Measurements from ENCODE around the gene LPP.

LPP gene

DNA sequence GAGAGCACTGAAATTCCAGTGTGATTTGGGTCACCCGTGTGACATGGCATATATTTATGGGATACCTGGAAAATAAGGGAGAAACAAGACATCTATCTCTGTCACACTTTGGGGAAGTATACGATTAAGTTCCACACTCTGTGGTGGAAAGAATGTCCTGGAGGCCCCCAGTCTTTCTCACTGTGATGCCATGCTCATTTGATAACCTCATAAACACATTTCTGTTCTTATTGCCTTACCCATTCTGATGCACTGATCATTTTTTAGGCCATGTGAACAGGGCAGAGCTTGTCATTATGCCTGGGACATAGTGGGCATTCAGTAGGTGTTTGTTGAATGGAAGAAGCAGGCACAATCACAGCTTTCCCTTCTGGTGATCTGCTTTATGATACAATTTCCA, 668.5 kb downstream of the LPP start:
- Histone ChIP-seq H3K4me3 (ENCODE audit: insufficient read depth, low read length, poor library complexity, severe bottlenecking) (no peak overlapping the region), H3K36me3 (ENCODE audit: low read length) (no peaks in the 10 kb centered on the region), H3F3A (ENCODE audit: insufficient read depth) (no peaks in the 10 kb centered on the region), H3K4me2 (ENCODE audit: low read depth, low read length, poor library complexity, severe bottlenecking) (no peak overlapping the region), H3K9me3 (ENCODE audit: insufficient read depth, low read length) (no peaks in the 10 kb centered on the region), H3K9me2 (replicated peaks; ENCODE audit: insufficient read depth, low read length) (no peaks in the 10 kb centered on the region), H3K27ac (ENCODE audit: low read depth, low read length) (no peak overlapping the region), H3K9ac (ENCODE audit: low read length) (no peak overlapping the region), H3K79me2 (ENCODE audit: insufficient read depth, low read length) (no peaks in the 10 kb centered on the region), H2AFZ (ENCODE audit: low read depth, low read length, severe bottlenecking) (no peak overlapping the region), H3K27me3 (ENCODE audit: low read length) (no peaks in the 10 kb centered on the region), H4K20me1 (ENCODE audit: low read depth, low read length) (no peaks in the 10 kb centered on the region)
- TF ChIP-seq, protein P1, sequence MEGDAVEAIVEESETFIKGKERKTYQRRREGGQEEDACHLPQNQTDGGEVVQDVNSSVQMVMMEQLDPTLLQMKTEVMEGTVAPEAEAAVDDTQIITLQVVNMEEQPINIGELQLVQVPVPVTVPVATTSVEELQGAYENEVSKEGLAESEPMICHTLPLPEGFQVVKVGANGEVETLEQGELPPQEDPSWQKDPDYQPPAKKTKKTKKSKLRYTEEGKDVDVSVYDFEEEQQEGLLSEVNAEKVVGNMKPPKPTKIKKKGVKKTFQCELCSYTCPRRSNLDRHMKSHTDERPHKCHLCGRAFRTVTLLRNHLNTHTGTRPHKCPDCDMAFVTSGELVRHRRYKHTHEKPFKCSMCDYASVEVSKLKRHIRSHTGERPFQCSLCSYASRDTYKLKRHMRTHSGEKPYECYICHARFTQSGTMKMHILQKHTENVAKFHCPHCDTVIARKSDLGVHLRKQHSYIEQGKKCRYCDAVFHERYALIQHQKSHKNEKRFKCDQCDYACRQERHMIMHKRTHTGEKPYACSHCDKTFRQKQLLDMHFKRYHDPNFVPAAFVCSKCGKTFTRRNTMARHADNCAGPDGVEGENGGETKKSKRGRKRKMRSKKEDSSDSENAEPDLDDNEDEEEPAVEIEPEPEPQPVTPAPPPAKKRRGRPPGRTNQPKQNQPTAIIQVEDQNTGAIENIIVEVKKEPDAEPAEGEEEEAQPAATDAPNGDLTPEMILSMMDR (IDR thresholded peaks at IDR 0.05; ENCODE audit: insufficient read depth, low read length, poor library complexity, severe bottlenecking): no peak
- TF ChIP-seq EZH2phosphoT487 (conservative IDR thresholded peaks at IDR 0.05; ENCODE audit: low read length): no peak

DNA sequence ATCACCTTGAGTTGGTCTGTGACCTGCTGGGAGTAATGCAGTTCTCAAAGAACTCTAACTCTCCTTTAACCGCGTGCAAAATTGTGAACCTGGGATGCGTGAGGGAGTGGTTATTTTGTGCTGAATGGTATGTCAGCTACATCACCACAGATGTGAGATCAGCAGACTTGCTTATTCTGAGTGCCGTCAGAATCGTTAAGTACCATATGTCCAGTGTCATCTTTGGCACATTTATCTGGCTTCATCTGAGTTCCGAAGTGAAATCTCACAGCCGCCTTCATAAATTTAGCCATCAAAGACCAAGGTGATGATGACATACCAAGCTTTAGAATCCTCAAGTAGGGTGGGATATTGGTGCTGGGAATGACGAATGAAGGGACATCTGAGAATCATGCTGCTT, 670.6 kb downstream of the LPP start:
- Histone ChIP-seq H4K20me1 (ENCODE audit: low read depth, low read length) (no peaks in the 10 kb centered on the region), H3K9me2 (replicated peaks; ENCODE audit: insufficient read depth, low read length) (no peaks in the 10 kb centered on the region), H3K4me2 (ENCODE audit: low read depth, low read length, poor library complexity, severe bottlenecking) (no peak overlapping the region), H3K4me3 (ENCODE audit: insufficient read depth, low read length, poor library complexity, severe bottlenecking) (no peak overlapping the region), H3F3A (ENCODE audit: insufficient read depth) (no peaks in the 10 kb centered on the region), H3K27ac (ENCODE audit: low read depth, low read length) (no peak overlapping the region), H3K36me3 (ENCODE audit: low read length) (no peaks in the 10 kb centered on the region), H3K9me3 (ENCODE audit: insufficient read depth, low read length) (no peaks in the 10 kb centered on the region), H3K79me2 (ENCODE audit: insufficient read depth, low read length) (no peaks in the 10 kb centered on the region), H3K27me3 (ENCODE audit: low read length) (no peaks in the 10 kb centered on the region), H2AFZ (ENCODE audit: low read depth, low read length, severe bottlenecking) (no peak overlapping the region), H3K9ac (ENCODE audit: low read length) (no peak overlapping the region)
- no peak for TF ChIP-seq EZH2phosphoT487 (conservative IDR thresholded peaks at IDR 0.05; ENCODE audit: low read length)
- TF ChIP-seq, protein P1 (IDR thresholded peaks at IDR 0.05; ENCODE audit: insufficient read depth, low read length, poor library complexity, severe bottlenecking): no peak

DNA sequence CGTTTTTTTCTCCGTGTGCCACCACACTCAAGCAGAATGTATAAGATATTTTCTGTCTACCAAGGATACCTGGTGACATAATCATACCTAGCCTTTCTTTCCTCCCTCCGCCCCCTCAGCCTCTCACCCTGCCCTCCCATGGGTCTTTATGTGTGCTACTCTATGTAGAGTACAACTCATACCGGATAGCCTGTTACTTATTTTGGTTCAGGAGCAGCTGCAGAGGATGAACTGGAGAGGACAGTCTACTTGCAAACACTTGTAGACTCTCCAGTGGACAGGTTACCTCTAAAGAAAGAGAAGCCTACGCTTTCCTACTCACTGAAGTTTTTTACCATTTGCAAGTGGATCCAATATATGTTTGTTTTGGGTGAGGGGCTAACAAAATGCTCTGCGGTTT, 671.9 kb downstream of the LPP start:
- no peak for TF ChIP-seq EZH2phosphoT487 (conservative IDR thresholded peaks at IDR 0.05; ENCODE audit: low read length)
- TF ChIP-seq, protein P1 (IDR thresholded peaks at IDR 0.05; ENCODE audit: insufficient read depth, low read length, poor library complexity, severe bottlenecking): no peak
- H2AFZ ChIP-seq (ENCODE audit: low read depth, low read length, severe bottlenecking): no peak overlapping the region
- H3F3A ChIP-seq (ENCODE audit: insufficient read depth): no peaks in the 10 kb centered on the region
- H3K36me3 ChIP-seq (ENCODE audit: low read length): no peaks in the 10 kb centered on the region
- no peak overlapping the region for H3K9ac ChIP-seq (ENCODE audit: low read length)
- no peaks in the 10 kb centered on the region for H4K20me1 ChIP-seq (ENCODE audit: low read depth, low read length)
- H3K4me3 ChIP-seq (ENCODE audit: insufficient read depth, low read length, poor library complexity, severe bottlenecking): no peak overlapping the region
- no peak overlapping the region for H3K27ac ChIP-seq (ENCODE audit: low read depth, low read length)
- no peak overlapping the region for H3K4me2 ChIP-seq (ENCODE audit: low read depth, low read length, poor library complexity, severe bottlenecking)
- H3K27me3 ChIP-seq (ENCODE audit: low read length): no peaks in the 10 kb centered on the region
- H3K79me2 ChIP-seq (ENCODE audit: insufficient read depth, low read length): no peaks in the 10 kb centered on the region
- no peaks in the 10 kb centered on the region for H3K9me2 ChIP-seq (replicated peaks; ENCODE audit: insufficient read depth, low read length)
- H3K9me3 ChIP-seq (ENCODE audit: insufficient read depth, low read length): no peaks in the 10 kb centered on the region

Data from SU-DHL-6 (cell line).